Ureter (tissue), 1 donor: ENCODE results near the gene TBXAS1. TPM values are rescaled to one million over a fixed set of nuclear protein-coding genes. Genes with fewer than 3 reads are reported as not detected.

Experiments
- DNase-seq: peaks from one replicate; pipeline ENCODE4 v3.0.0-alpha.2; 2020; ENCODE audit warnings: low spot score
- total RNA-seq: library from RNA; stranded (reverse); gene quantifications from one replicate; pipeline ENCODE4 v1.2.4, GENCODE V29; 2023
- donor health status: DM: yes; HTN: yes; CAD: no.

The TBXAS1 gene
- total RNA-seq, 1 donor from 2014 or later, result 13.0 TPM

GRCh38 chr7:140000666-140001268, 171.7 kb downstream of the TBXAS1 start:
- DNase-seq, result no peak

GRCh38 chr7:140003913-140004382, 174.9 kb downstream of the TBXAS1 start:
- no peak for DNase-seq

GRCh38 chr7:140004672-140005071, 175.6 kb downstream of the TBXAS1 start:
- DNase-seq, result no peak

DNA sequence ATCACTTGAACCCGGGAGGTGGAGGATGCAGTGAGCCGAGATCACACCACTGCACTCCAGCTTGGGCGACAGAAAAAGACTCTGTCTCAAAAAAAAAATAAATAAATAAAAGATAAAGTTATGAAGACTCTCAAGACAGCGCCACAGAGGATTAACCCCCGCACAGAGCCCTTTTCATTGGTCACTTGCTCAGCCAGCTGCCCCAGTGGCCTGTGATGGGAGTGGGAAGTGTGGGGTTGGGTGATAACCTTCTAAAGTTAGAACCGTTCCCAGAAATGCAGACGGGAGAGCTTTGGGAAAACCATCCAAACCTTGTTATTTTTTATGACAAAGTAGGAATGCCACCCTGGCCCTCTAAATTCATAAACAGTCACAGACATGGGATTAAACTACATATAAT, 176.3 kb downstream of the TBXAS1 start:
- DNase-seq, result no peak

DNA sequence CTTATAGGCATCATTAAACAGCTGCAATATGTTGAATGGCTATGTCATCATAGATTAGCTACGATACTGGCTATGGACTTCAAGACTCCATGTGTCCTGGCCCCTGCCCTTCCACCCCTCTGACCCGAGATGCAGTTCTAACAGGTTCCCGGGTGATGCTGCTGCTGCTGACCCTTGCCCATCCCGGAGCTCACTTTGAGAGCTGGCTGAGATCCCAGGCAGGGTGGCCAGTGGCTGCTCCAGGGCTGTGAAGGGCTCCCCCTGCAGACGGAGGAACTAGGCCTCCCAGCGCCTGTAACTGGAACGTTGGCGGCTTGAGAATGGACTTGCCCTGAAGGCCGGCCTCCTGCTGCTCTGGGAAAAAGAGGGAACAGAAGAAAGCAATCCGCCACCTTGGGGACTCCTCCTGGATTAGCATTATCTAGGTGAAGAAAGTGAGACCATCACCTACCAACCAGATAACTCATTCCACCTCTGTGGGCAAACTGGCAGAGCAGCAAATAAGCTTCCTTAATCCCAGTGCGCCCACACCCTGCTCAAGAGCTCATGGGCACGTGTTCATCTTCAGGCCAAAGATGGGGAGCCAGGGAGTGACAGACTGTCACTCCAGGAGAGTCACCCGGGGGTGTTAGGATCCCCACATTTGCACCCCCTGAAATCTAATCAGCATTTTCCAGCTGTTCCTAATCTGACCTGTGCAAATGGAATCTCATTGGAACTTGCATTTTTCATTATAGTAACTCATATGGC, 176.9 kb downstream of the TBXAS1 start:
- DNase-seq, result no peak

DNA sequence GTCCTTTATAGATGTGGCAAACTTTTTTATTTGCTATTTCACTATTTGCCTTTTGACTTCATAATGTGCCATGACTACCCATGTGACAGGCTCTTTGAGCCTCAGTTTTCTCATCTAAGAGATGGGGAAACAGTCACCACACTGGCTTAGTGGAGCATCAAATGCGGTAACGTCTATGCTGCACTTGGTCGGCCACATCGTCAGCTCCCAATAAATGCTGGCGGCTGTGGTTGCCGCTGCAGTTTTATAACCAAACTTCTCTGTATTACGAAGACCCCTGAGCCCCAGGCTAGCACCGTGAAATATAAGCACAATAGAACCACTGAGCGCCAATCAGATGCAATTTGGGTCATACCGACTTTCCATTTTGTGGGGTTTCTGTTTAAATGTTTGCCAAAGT, 177.5 kb downstream of the TBXAS1 start:
- DNase-seq, result no peak

DNA sequence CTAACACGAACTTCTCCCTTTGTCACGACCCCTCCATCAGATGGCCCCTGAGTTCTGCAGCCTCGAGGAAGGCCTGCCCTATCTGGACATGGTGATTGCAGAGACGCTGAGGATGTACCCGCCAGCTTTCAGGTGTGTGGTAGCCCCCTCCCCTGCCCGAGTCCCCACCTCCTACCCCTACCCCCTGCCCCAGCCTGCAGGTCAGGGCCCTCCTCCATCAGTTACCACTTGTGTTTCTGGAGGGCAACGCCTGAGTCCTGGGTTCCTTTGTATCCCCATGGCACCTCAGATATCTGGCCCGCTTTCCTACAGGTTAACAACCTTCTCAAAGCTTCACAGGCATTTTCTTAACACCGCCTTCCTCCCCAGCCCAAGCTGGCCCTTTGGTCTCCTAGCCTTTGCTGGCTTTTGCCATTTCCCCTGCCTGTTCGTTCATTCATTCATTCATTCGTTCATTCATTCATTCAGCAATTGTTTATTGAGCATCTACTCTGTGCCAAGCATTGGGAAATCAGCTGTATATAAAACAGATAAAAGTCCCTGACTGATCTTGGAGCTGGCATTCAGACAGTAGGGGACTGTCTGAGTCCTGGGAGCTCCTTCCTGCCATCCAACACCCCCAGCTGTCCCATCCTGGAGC, 178.1 kb downstream of the TBXAS1 start:
- no peak for DNase-seq

DNA sequence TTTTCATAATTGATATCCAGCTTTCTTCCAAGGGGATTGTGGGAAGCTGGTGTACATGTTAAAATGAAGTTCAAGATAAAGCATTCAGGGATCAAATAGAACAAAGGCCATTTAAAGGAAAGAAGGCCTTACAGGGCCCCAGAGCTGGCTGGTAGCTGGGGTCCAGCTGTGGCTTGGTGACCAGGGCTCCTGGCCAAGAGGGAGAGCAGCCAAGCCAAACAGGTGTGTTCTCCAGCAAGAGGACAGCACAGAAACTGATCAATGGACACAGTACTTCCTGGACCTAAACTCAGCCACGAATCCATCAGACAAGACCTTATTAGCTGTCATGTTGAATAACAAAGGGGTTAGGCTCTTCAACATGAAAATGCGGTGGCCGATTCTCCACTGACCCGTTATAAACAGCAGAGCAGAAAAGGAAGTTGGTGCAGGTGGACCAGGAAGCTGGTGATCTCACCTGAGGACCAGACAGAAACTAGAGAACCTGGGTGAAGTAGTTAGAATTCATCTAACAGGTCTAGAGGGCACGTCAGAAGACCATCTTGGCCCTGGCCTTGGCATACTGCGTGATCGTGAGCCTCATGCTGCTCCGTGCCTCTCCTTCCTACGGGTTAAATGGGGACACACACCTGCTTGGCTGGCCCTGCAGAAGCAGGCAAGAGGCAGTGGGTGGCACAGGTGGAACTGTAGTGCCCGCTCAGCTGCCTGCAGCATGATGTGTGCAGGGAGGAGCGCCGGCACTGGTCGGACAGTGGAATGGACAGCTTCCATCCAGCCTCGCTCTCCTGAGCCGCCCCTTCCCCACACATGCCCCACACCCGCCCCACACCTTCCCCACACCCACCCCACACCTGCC, 179.9 kb downstream of the TBXAS1 start:
- DNase-seq, result no peak

GRCh38 chr7:140009735-140010134, 180.7 kb downstream of the TBXAS1 start:
- DNase-seq, result no peak

DNA sequence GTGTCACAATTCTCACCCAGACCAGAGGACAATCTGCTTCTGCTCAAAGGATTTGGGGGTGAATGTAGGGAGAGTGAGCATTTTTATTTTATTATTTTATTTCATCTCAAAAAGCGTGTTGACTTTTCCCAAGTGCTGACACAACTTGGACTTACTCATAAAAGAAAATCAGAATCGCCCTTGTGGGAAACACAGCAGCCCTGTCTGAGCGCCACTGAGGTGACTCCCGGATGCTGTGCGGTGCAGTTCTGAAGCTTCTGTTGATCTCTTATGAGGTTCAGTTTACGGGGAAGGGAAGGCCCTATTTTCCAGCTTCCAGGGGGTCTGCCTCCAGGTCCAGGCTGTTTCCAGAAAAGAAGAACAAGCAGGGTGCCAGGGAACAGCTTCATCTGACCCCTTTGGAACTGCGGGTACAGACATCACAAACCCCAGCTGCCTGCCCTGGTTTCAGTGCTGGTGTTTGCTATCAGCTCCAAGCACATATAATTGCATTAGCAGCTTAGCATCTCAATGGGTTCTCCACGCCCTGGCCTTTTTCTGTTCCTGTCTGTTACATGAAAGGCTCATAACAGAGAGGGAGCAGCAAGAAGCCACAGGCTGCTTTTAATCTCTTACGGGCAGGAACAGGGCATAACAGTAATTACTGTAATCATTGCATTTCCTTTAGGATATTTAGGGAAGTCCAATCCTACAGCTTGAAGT, 181.3 kb downstream of the TBXAS1 start:
- DNase-seq, result no peak

DNA sequence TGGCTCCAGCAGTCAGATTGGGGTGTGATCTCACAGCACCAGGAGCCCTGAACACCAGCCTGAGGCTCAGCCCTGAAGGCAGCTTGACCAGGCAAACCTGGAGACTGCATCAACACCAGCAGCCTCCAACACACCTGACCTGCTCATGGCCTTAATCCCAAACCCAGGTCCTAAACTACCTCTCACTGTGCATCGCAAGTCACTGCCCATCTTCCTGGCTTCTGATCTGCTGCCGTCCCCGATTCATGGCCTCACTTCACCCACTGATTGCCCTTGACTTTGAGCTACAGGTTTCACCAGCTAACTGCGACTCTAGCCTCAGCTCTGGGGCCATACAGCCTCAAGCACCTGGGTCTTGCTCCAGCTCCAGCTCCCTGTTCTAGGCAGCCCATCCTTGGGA, 184.6 kb downstream of the TBXAS1 start:
- no peak for DNase-seq

GRCh38 chr7:140014123-140014522, 185.1 kb downstream of the TBXAS1 start:
- DNase-seq, result no peak

DNA sequence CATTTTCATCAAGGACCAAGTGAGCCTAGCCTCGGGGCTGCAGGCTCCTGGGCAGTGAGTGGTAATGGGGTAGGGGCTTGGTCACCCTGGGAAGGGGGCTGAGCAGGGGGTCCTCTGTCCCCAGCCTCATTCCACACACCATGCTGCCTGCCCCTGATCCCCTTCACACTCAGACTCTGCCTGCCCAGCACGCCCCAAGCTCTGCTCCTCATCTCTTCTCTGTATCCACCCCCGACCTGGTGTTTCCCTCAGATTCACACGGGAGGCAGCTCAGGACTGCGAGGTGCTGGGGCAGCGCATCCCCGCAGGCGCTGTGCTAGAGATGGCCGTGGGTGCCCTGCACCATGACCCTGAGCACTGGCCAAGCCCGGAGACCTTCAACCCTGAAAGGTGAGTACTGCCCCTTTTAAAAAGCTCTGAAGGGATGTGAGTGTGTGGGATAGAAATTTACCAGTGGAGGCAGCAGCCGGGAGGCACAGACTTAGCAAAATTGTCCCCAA, 186.5 kb downstream of the TBXAS1 start:
- no peak for DNase-seq

GRCh38 chr7:140016540-140016939, 187.5 kb downstream of the TBXAS1 start:
- DNase-seq, result no peak

DNA sequence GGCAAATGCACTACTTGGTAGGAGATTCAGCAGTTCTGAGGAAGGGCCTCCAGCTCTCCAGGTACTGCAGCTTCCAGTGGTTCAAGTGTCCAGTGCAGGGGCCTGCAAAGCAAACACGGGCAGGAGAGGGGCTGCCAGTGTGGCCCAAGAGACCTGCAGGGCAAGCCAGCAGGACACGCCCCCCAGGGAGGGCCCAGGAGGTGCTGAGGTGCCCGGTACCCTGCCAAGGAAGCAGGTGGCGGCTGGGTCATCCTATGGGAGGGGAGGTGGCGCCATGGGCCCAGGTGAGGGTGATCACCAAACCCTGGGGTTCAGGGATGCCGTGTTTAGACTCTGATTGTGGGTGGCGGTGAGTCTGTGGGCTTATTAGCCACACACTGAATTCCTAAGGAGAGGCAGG, 188.0 kb downstream of the TBXAS1 start:
- DNase-seq, result no peak

- no peak for DNase-seq
These were observed 188.5 kb downstream of the TBXAS1 start for GRCh38 chr7:140017543-140017942.

- DNase-seq, result no peak
These were observed 189.3 kb downstream of the TBXAS1 start for GRCh38 chr7:140018125-140019043.

DNA sequence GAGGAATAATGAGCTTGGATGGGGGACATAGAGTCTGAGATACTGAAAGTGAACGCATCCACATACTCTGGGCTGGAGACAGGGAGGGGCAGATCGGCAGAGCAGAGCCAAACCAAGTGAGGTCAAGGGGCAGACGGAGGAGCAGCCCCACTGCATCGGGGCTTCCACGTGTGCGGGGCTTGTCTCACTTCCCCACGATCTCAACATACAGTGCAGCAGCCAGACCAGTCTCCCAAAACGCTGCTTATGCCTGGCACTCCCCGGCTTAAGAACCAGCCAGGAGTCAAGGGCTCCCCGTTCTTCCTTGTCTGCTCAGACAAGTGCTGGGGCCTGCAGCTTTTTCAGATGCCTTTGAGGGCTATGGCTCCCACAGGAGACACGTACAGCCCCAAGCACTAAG, 190.1 kb downstream of the TBXAS1 start:
- no peak for DNase-seq

- DNase-seq, result no peak
These were observed 190.5 kb downstream of the TBXAS1 start for GRCh38 chr7:140019606-140020005.

GRCh38 chr7:140021603-140022002, 192.5 kb downstream of the TBXAS1 start:
- DNase-seq, result no peak
